Measurements from ENCODE around the gene ADAR.

Gene ADAR

DNA sequence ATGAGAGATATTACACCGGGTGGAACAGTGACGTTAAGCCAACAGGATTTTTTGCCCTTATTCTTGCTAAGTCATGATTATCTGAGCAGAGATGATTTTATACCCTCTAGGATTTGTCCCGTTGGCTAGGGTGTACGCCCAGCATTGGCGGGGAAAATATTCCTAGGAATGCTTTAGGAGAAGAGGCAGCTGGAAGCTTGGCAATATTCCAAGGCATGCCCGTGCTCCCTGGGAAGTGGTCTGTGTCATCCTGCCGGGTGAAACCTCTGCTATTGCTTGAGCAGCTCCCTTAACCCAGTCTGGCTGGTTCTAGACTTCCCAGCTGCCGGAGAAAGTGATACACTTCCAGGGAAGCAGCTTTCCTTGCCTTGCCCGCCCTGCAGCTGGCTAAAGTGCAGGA is 24.2 kb downstream of the ADAR start:
- peak; percentile 59 for DNase-seq

DNA sequence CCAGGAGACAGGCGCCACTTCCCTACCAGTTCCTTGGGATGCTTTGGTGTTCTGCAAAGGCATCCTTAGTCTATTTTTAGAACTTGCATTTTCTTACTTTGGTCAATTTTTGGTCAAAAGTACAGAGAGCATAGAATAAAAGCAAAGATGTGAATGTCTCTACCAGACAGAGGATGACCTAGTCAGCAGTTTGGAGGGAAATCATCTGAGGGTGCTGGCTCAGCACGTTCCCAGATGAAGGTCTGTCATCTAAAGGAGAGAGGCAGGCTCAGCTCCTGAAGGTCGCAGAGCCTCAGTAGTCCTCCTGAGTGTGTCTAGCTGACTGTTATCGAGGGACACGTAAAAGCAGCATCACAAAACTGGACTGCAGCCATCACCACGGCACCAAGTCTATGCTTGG is 25.1 kb downstream of the ADAR start:
- DNase-seq, result no peak

DNA sequence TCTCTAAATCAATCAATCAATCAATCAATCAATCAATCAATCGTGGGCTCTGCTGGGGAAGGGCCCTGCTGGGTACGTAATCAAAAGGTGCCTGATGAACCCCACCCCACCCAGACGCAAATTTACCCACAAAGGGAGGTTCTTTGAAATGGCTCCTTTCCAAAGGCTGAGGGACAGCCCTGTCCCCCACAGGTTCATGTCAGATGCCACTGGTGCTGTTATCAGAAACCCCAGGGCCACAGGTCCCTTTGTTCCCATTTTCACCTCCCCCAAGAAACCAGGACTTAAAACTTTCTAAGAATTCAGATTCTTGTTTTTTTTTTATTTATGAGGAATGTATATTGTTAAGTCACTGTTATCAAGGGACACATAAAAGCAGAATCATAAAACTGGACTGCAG is 26.2 kb downstream of the ADAR start:
- DNase-seq, result no peak

DNA sequence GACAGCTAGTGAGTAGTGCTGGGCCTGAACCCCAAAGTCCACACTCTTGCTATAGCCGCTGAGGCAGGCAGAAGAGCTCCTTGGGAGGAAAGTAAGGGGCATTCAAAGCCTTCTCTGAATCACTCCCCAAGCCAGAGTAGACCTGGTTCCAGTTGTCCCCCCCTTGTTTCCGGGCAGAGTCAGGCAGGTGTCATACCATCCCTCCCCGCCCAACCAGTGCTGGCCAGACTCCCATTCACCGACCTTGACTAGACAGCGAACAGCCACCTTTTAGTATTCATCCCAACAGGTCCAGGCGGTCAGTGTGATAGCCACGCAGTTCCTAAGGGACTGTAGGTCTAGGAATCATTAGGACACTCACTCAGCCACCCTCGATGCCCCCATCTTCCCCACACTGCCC is 28.6 kb downstream of the ADAR start:
- DNase-seq, result no peak

DNA sequence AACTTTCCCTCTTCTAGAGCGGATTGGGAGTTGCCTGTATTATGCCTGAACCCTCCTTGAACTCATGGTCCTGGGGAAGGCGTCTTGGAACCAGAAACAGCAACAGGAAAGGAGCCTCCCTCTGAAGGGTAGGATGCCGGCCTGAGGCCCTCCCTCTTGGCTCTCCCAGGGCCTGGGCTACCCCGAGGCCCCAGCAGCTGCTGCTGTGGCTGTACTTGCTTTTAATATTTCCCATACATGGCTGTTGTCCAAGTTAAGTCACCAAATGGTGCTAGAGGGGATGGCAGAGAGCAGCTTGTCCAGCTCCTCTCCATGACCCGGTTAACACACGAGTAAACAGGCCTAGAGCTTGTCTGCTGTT is 29.9 kb downstream of the ADAR start:
- DNase-seq, result peak; percentile 42

DNA sequence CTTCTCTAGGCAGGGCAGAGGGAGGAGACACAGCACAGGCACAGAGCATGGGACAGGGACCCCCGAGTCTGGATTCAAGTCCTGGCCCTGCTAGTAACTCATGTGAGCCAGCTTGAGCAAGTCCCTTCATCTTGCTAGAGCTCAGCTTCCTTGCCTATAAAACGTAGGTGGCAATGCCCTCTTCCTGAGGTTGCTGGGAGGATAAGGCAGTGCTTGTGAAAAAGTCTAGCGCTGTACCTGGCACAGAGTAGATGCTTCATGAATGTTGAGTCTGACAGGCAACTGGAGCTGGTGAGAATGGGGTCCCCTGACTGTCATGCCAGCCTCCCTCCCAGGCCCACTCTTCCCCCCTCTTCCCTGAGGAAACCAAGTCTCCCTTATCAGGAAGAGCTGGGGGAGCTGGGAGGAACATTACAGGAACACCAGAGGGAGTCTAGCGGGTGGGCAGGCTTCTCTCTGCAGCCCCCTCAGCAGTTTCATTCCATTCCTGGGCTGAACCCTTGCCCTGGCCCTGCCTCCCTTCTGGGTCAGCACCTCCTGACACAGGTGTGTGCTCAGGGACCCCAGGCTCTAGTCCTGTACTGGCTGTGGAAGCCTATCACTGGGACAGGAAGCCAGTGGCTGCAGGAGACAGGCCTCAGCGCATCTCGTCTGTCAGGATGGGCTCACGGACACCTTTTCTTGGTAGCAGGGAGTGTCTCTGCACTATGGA is 30.5 kb downstream of the ADAR start:
- no peak for DNase-seq

DNA sequence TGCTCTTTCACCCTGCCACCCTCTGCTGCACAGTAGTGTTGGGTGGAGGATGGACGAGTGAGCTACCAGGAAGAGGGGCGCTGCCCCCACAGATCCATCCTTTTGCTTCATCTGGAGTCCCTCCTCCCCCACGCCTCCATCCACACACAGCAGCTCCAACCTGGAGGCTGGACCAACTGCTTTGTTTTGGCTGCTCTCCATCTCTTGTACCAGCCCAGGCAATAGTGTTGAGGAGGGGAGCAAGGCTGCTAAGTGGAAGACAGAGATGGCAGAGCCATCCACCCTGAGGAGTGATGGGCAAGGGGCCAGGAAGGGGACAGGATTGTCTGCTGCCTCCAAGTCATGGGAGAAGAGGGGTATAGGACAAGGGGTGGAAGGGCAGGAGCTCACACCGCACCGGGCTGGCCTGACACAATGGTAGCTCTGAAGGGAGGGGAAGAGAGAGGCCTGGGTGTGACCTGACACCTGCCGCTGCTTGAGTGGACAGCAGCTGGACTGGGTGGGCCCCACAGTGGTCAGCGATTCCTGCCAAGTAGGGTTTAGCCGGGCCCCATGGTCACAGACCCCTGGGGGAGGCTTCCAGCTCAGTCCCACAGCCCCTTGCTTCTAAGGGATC is 31.9 kb downstream of the ADAR start:
- no peak for DNase-seq

DNA sequence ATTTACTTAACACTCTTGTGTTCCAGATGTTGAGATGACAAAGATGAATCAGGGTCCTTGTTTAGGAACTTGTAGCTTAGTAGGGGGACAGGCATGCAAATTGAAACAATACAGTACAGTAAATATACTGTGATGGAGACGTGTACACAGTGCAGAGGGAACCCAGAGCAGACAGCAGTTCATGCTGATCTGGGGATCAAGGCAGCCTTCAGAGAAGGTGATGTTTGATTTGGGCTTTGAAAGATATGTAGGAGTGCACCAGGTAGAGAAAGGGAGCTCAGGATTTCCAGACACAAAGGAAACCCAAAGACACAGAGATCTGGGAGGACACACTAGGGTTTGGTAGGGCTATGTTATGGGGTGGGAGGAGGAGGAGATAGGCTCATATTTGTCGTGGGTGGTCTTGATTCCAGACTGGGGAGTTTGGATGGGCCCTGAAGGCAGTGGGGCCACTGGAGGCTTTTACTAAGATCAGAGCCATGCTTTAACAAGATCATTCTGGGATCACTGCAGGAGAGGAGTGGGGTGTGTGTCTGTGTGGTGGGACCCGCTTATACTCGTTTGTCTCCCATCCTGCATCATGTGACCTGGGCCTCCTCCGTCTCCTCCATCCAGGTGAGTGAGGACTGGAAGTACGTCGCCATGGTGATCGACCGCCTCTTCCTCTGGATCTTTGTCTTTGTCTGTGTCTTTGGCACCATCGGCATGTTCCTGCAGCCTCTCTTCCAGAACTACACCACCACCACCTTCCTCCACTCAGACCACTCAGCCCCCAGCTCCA is 32.6 kb downstream of the ADAR start:
- no peak for DNase-seq

DNA sequence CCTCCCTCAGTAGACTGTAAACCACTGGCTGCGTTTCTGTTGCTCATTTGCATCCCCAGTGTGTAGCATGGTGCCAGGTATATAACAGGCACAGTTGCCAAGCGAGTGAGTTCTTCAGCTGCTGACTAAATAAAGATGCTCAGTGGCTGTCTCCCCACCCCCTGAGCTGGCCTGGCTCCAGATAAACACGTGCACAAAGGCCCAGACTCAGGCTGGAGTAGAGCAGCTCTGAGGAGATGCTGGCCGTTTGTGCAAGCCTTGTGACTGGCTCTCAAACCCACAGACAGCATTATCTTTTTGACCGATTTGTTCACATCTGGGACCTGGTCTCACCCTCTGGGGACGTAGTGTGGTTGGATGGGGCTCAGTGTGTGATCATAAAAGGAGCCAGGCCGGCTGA is 33.3 kb downstream of the ADAR start:
- peak; percentile 53 for DNase-seq

DNA sequence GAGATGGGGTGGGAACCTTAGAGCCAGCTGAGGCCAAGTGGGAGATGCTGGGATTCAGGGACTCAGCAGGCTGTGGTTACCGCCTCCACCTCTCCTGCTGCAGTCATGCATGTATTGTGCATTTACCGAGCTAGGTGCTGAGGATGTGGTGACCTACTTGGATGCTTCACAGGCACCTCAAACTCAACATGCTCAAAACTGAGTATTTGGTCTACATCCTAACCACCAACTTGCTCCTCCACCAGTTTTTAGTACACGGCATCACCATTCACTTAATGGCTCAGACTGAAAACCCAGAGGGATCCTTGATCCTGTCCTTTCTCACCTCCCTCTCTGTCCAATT is 34.8 kb downstream of the ADAR start:
- DNase-seq, result no peak

DNA sequence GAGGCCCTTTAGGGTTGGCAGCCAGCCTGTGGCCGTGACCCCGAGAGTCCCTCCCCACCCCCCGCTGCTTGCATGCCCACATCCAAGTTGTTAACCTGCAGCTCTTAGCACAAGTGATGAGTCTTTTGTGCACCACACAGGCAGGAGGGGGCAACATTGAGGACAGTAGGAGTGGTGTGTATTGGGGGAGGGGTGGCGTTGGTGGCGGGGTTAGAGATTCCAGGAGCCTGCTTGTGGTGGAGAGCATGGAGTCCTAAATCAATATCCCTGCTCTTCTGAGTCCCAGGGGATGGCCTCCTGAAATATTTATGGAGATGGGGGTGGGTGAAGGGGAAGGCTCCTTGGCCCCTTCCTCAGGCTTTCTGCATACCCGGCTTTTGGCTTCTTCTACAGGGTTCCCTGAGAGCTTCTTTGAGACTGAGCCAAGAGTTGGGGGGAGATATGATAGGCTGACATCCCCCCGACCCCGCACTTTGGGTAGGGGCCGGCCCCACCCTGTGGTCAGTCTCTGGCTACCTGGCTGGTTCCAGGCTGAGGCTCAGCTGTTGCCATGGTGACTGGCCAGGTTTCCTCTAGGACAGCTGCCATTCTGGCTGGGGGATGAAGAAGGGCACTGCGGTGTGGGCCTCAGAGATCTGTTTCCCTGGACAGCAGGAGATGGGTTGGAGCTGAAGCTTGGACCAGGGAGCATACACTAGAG is 35.4 kb downstream of the ADAR start:
- DNase-seq, result no peak

DNA sequence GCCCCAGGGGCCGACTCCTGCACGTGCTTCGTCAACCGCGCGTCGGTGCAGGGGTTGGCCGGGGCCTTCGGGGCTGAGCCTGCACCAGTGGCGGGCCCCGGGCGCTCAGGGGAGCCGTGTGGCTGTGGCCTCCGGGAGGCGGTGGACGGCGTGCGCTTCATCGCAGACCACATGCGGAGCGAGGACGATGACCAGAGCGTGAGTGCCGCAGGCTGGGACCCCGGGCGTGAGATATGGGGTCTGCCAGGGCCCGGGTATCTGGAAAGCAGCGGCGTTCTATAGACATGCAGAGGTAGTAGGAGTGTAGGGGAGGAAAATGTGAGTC is 36.1 kb downstream of the ADAR start:
- no peak for DNase-seq

DNA sequence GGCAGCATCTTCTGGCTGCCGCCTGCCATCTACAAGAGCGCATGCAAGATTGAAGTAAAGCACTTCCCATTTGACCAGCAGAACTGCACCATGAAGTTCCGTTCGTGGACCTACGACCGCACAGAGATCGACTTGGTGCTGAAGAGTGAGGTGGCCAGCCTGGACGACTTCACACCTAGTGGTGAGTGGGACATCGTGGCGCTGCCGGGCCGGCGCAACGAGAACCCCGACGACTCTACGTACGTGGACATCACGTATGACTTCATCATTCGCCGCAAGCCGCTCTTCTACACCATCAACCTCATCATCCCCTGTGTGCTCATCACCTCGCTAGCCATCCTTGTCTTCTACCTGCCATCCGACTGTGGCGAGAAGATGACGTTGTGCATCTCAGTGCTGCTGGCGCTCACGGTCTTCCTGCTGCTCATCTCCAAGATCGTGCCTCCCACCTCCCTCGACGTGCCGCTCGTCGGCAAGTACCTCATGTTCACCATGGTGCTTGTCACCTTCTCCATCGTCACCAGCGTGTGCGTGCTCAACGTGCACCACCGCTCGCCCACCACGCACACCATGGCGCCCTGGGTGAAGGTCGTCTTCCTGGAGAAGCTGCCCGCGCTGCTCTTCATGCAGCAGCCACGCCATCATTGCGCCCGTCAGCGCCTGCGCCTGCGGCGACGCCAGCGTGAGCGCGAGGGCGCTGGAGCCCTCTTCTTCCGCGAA is 36.6 kb downstream of the ADAR start:
- no peak for DNase-seq

DNA sequence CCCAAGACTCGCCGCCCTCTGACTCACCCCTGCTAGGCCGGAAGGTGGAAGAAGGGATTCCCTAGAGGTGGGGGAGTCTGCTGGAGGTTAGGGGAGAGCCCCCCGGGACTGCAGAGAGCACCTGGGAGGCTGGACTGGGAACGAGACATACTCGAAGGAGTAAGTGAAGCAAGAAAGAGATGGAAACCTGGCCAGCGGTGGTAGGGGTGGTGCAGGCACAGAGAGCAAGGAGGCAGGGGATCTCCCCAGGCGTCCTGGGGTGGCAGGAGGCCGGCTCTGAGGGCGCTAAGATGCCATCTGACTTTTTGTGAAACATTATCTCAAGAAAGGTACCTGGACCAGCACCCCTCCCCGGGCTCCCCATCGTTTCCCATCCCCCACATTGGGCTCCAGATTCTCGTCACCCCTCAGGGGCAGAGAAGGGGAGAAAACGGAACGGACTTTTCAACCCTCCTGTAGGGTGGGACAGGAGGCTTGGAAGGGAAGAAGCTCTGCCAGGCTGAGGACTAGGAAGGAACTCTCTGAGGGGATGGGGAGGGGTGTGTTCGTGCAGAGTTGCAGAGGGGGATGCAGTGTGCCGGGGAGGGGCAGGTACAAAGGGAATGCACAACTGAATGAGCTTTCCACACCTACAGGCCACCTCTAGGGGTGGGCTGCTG is 39.7 kb downstream of the ADAR start:
- DNase-seq, result no peak

DNA sequence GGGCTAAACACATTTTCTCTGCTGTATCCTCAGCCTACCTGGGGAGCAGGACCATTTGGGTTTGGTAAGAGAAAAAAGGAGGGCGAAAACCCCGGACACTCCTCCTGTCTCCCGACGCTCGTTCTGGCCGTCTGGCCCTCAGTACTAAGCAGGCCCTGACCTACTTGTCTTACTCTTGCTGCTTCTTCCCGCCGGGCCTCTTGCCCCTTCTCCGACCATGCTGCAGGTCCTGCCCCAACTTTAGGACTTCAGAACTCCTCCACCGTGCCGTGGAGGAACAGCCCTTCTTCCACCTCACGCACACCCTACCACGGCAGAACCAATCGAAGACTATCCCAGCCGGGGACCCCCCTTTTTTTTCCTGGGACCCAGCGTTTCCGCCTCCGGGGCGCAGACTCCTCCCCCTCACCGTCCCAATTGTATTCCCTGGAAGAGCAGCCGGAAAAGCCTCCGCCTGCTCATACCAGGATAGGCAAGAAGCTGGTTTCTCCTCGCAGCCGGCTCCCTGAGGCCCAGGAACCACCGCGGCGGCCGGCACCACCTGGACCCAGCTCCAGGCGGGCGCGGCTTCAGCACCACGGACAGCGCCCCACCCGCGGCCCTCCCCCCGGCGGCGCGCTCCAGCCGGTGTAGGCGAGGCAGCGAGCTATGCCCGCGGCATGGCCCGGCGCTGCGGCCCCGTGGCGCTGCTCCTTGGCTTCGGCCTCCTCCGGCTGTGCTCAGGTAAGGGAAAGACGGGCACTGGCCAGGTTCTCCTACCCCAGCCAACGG is 40.4 kb downstream of the ADAR start, which contains the start of gene CHRNB2:
Gene CHRNB2, plus strand, starts transcription at position 393 of the 771 bp plus-strand sequence. Its CDS starts 267 bp downstream, at position 660.
- peak; percentile 77 for DNase-seq

DNA sequence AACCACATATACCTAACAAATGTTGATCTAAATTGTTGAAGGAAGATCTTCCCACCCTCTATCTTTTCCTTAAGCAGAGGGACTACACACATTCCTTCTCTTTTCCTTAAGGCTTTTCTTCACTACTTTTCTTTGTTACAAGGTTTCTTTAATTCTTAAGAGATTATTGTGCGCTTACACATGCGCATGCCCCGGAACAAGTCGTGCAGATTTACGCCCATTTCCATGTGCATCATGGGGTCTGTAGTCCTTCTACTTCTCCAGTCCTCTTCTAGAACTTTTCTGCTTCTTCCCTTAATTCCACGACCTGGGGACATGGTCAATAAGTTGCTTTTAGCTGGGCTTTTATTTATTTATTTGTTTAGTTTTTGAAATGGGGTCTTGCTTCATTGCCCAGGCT is 42.1 kb downstream of the ADAR start:
- DNase-seq, result no peak

DNA sequence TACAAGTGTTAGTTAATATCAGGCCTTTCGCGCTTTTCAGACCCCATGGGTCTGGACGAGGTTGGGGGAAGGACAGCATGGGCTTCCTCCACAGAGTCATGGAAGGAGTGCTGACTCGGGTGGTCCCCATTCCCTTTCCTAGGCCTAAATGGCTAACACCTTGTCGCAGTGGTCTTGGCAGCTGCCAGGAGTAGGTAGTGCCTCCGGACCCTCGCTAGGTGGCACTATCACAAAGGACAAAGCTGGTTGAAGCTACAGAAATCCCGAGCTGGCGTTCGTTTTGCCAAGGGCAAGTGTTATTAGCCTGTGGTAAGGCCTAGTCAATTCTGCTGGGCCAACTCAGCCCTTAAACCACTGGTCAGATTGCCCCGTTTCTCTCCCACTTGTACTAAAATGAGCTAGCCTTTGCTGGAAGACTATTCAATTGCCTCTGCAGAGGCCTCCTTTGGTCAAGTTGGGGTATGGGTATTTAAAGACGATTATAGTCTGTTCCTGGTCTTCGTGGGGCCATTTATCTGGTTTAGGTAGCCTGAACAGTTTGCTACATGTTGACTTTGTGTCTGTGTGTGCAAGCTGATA is 48.4 kb downstream of the ADAR start:
- DNase-seq, result peak; percentile 90

DNA sequence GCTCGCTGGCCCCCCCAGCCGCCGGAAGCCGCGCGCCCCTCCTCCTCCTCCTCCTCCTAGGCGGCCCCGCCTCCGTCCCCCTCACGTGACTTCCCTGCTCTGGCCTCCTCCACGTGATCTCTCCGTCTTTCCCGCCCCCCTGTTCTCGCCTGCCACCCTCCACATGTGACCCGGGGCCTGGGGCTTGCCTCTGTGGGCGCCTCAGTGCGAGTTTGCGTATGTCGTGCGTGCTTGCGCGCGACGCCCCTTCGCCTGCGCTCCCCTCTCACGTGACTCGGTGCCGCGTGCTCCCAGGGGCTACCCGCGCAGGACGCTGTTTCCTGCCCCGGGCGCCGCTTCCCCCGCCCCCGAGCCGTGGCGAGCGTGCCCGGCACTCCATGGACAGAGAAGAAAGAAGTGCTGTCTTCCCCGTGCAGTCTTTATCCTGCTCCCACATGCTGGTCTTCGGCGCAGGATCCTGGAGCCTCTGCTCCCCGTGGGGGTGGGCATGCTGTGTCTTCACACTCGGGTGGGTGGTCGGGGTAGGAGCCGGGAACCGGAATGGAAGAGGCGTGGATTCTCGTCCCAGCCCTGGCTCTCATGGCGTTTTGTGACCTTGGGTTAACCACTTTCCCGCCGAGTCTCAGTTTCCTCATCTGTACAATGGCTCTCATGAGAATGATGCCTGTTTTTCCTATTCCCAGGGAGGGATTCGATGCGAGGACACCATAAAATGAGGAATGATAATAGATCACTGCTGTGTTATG is 49.1 kb downstream of the ADAR start:
- peak; percentile 99 for DNase-seq

DNA sequence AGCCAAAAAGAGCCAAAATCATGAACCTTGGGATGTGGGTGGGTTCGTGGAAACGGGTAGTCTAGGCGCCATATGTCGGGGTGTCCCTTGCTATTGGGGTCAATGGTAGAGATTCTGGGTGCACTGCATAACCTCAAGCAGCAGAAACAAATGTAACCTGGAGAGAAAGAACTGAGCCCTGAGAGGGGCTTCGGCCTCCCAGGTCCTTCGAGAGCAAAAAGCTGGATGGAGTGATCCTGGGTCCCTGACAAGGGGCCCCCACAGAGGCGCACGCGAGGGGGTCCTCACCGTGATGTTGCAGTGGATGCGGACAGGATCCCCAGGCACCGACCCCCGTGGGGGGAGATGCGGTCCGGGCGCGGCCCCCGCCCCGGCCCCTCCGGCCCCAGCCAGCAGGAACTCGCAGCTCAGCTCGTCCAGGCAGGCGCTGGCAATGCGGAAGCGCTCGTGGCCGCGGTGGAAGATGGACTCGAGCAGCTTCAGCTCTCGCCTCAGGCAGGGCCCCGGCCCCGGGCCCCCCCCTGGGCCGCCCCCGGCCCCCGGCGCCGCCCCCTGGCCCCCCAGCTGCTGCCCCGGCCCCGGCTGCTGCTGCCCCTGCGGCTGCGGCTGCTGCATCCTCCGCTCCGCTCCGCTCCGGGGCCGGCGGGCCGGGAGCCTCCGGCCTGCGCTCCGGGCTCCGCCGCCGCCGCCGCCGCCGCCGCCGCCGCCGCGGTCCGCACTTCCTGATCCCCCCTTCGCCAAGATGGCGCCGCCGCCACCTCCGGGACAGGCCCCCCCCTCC is 49.9 kb downstream of the ADAR start, which contains the start of gene UBE2Q1:
Gene UBE2Q1, minus strand, starts transcription at position 724 of the 781 bp plus-strand sequence. Its CDS starts 109 bp downstream, at position 615.
- peak; percentile 72 for DNase-seq
